ENCODE data around the gene DDIT3. TPM values are rescaled to one million over a fixed set of nuclear protein-coding genes. Genes with fewer than 3 reads are reported as not detected.

DDIT3 gene
- total RNA-seq, 2 experiments from 2014 or later: 32.3 to 42.7 TPM

GRCh38 chr12:57479043-57479375, 41.3 kb downstream of the DDIT3 start:
- TF ChIP-seq CTCF (conservative IDR thresholded peaks at IDR 0.05; ENCODE audit: low read length) (0 out of 2 replicates have a peak, but pooled peaks have one; percentile 24), EZH2phosphoT487 (IDR thresholded peaks at IDR 0.05; ENCODE audit: borderline replicate concordance, low read depth, low read length) (no peak)
- Histone ChIP-seq H3K9me3 (ENCODE audit: low read length) (no peaks in the 10 kb centered on the region), H3K4me3 (ENCODE audit: low read depth, low read length, poor library complexity, severe bottlenecking) (peak overlapping the region; percentile 76), H3K9me2 (ENCODE audit: insufficient read depth, low read length) (no peaks in the 10 kb centered on the region), H3K79me2 (ENCODE audit: insufficient read depth, low read depth, low read length) (peaks cover 12% of the 10 kb centered on the region; the same call in 1 of the 2 replicates), H4K20me1 (ENCODE audit: insufficient read depth, low read length) (no peaks in the 10 kb centered on the region), H3K4me1 (ENCODE audit: insufficient read depth, low read length, poor library complexity, severe bottlenecking) (peaks cover 68% of the 10 kb centered on the region), H3K4me2 (ENCODE audit: low read length) (peak overlapping the region; percentile 97), H2AFZ (ENCODE audit: low read length) (no peak overlapping the region; the same call in 1 of the 2 replicates), H3K27ac (ENCODE audit: low read depth, low read length, poor library complexity, severe bottlenecking) (peak overlapping the region; percentile 91), H3K36me3 (ENCODE audit: insufficient read depth, low read length) (peaks cover 16% of the 10 kb centered on the region; the same call in 1 of the 2 replicates)
- ChIA-PET CTCF (ENCODE audit: unreplicated experiment) (interaction anchor here (0.6 to 1.7 kb wide), 2 partner anchors 20 to 400 kb away, joined by 3 to 6 read pairs; no protein-coding TSS in a partner anchor), POLR2A (interaction anchor here (0.7 to 1.7 kb wide), 3 partner anchors 14 to 24 kb away, joined by 4 to 10 read pairs (median 4); partner anchors contain the start of genes GLI1 and INHBE)
- BruUV-seq (replicated peaks): no TSS peak
- intact Hi-C loops (cut with micrococcal nuclease; ENCODE audit: unreplicated experiment): loop anchor here (1.0 to 5.0 kb wide), 2 partner anchors 20 to 263 kb away; partner anchors contain the start of gene GLI1
- peak; percentile 49 for DNase-seq (ENCODE audit: low spot score)

- peak overlapping the region; percentile 97 for H3K4me2 ChIP-seq (ENCODE audit: low read length)
- H3K36me3 ChIP-seq (ENCODE audit: insufficient read depth, low read length): peaks cover 23% of the 10 kb centered on the region; the same call in 1 of the 2 replicates
- peaks cover 12% of the 10 kb centered on the region; the same call in 1 of the 2 replicates for H3K79me2 ChIP-seq (ENCODE audit: insufficient read depth, low read depth, low read length)
- no peak for TF ChIP-seq EZH2phosphoT487 (IDR thresholded peaks at IDR 0.05; ENCODE audit: borderline replicate concordance, low read depth, low read length)
- TF ChIP-seq CTCF (conservative IDR thresholded peaks at IDR 0.05; ENCODE audit: low read length): no peak
- H3K9me3 ChIP-seq (ENCODE audit: low read length): no peaks in the 10 kb centered on the region
- intact Hi-C loops (cut with micrococcal nuclease; ENCODE audit: unreplicated experiment): loop anchor here (1.0 to 5.0 kb wide), 3 partner anchors 16 to 264 kb away; partner anchors contain the start of gene R3HDM2
- H3K4me1 ChIP-seq (ENCODE audit: insufficient read depth, low read length, poor library complexity, severe bottlenecking): peaks cover 59% of the 10 kb centered on the region
- peak; percentile 73 for DNase-seq (ENCODE audit: low spot score)
- peak overlapping the region; percentile 10; the same call in 1 of the 2 replicates for H2AFZ ChIP-seq (ENCODE audit: low read length)
- ChIA-PET CTCF (ENCODE audit: unreplicated experiment) (interaction anchor here (0.6 to 1.7 kb wide), 5 partner anchors 9 to 399 kb away, joined by 3 to 6 read pairs (median 3); no protein-coding TSS in a partner anchor), POLR2A (interaction anchor here (0.5 to 1.9 kb wide), 8 partner anchors 8 to 236 kb away, joined by 3 to 9 read pairs (median 4); partner anchors contain the start of genes DDIT3 and INHBE)
- no peaks in the 10 kb centered on the region for H3K9me2 ChIP-seq (ENCODE audit: insufficient read depth, low read length)
- H3K27ac ChIP-seq (ENCODE audit: low read depth, low read length, poor library complexity, severe bottlenecking): peak overlapping the region; percentile 91
- peak overlapping the region; percentile 76 for H3K4me3 ChIP-seq (ENCODE audit: low read depth, low read length, poor library complexity, severe bottlenecking)
- H4K20me1 ChIP-seq (ENCODE audit: insufficient read depth, low read length): no peaks in the 10 kb centered on the region
- BruUV-seq (replicated peaks): TSS peak; percentile 48
These were observed 42.3 kb downstream of the DDIT3 start for GRCh38 chr12:57477710-57478681.
